ENCODE data around the gene JADE1.

- no peak for TF ChIP-seq CTCF (IDR thresholded peaks at IDR 0.05; ENCODE audit: insufficient read depth, low read length)
- TF ChIP-seq GABPA (IDR thresholded peaks at IDR 0.05; ENCODE audit: low read depth) = no peak
- no peak for TF ChIP-seq POLR2AphosphoS5 (IDR thresholded peaks at IDR 0.05; ENCODE audit: low read depth)
- TF ChIP-seq REST (IDR thresholded peaks at IDR 0.05; ENCODE audit: insufficient replicate concordance, low read depth) = no peak
- no peak for TF ChIP-seq SPI1 (IDR thresholded peaks at IDR 0.05; ENCODE audit: borderline replicate concordance, low read depth)
Measured at GRCh38 chr4:128825226-128825625, 15.7 kb downstream of the JADE1 start.

Measured in HL-60 (cell line).